ENCODE results near the gene NLRP13.

DNA sequence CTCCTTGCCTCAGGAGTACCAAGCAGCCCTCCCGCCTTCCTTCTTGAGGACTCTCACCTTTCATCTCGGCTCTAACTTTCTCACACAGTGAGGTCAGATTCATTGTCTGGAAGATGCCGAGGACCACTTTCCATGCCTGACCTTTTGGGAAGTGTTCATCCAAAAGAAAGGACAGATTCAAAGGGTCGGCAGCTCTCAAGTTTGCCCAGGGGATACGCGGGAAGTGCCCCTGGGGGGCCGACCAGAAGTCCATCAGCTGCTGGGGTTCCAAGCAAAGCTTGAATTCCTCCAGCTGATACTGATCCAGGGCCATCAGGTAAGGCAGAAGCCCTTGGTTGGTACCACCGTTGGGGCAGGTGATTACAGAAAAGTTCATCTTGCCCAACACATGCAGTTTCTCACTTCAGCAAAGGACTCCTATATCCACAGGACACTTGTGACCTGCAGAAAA lies at the start of gene NLRP13:
- no peak for TF ChIP-seq POLR2A (IDR thresholded peaks at IDR 0.05)
- TF ChIP-seq, protein P1, sequence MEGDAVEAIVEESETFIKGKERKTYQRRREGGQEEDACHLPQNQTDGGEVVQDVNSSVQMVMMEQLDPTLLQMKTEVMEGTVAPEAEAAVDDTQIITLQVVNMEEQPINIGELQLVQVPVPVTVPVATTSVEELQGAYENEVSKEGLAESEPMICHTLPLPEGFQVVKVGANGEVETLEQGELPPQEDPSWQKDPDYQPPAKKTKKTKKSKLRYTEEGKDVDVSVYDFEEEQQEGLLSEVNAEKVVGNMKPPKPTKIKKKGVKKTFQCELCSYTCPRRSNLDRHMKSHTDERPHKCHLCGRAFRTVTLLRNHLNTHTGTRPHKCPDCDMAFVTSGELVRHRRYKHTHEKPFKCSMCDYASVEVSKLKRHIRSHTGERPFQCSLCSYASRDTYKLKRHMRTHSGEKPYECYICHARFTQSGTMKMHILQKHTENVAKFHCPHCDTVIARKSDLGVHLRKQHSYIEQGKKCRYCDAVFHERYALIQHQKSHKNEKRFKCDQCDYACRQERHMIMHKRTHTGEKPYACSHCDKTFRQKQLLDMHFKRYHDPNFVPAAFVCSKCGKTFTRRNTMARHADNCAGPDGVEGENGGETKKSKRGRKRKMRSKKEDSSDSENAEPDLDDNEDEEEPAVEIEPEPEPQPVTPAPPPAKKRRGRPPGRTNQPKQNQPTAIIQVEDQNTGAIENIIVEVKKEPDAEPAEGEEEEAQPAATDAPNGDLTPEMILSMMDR (IDR thresholded peaks at IDR 0.05) = no peak
- TF ChIP-seq EP300 (IDR thresholded peaks at IDR 0.05) = no peak

All from gastroesophageal sphincter (tissue), 3 donors.